Stomach (tissue), 9 donors: ENCODE measurements around the gene GAGE10. TPM values are rescaled to one million over a fixed set of nuclear protein-coding genes. Genes with fewer than 3 reads are reported as not detected.
A peak's percentile ranks its signal among the peaks of the same experiment; 100 is the strongest.

Source experiments
- DNase-seq, 2 donors: peaks; one replicate each; pipeline versions ENCODE4 v3.0.0 to v3.0.0-alpha.2; 2013 to 2019
- H3K27ac ChIP-seq, 5 donors: fragments of 200-600 bp in 4 of 5; sonication (generic) in 4 of 5; one replicate each; pipeline ENCODE4 v1.5.1; 2013 to 2019; ENCODE audit warnings: mild to moderate bottlenecking in 1 of 5, moderate library complexity in 1 of 5
- H3K27me3 ChIP-seq, 3 donors: fragments of 200-600 bp; sonication (generic); one replicate each; pipeline ENCODE4 v1.5.1; 2017 to 2019; ENCODE audit warnings: mixed run types in 1 of 3
- H3K36me3 ChIP-seq, 4 donors: fragments of 200-600 bp; sonication (generic); 1 replicate in 3 of 4; 2 replicates in 1 of 4; pipeline ENCODE4 v1.5.1; 2016 to 2019
- H3K4me1 ChIP-seq, 4 donors: fragments of 200-600 bp; sonication (generic); one replicate each; pipeline ENCODE4 v1.5.1; 2016 to 2019
- H3K4me3 ChIP-seq, 4 donors: fragments of 200-600 bp; sonication (generic) in 3 of 4; one replicate each; pipeline ENCODE4 v1.5.1; 2016 to 2019; ENCODE audit warnings: mild to moderate bottlenecking in 1 of 4
- H3K9me3 ChIP-seq, 4 donors: fragments of 200-600 bp; sonication (generic); one replicate each; pipeline ENCODE4 v1.5.1; 2016 to 2019
- CTCF ChIP-seq, 7 experiments: fragments of 450-650 bp in 4 of 7; fragments of 200-600 bp in 3 of 7; sonication (generic) in 3 of 7; IDR thresholded peaks; one replicate each; pipeline ENCODE4 v1.5.1; 2016 to 2019; ENCODE audit warnings: antibody characterized with exemption in 7 of 7, control low read depth in 2 of 7, mild to moderate bottlenecking in 1 of 7
- EP300 ChIP-seq: sonication (generic); formaldehyde crosslinking; IDR thresholded peaks from one replicate; pipeline ENCODE4 v1.6.1; 2017; ENCODE audit warnings: antibody characterized with exemption
- POLR2A ChIP-seq, 4 donors: fragments of 450-650 bp; IDR thresholded peaks; one replicate each; pipeline ENCODE4 v1.6.1; 2016; ENCODE audit warnings: antibody characterized with exemption in 4 of 4, control low read depth in 2 of 4, mild to moderate bottlenecking in 1 of 4, moderate library complexity in 1 of 4
- POLR2AphosphoS5 ChIP-seq, 3 donors: sonication (generic); formaldehyde crosslinking; IDR thresholded peaks; one replicate each; pipeline ENCODE4 v1.6.1; 2016; ENCODE audit warnings: antibody characterized with exemption in 3 of 3
- WGBS, 5 donors: extraction: QIAGEN DNeasy Blood & Tissue Kit in 3 of 5; methylation state at CpG; one replicate each; pipeline versions ENCODE4 v1.1.5 to v1.1.7; 2013 to 2018; 5-methylcytosine and 5-hydroxymethylcytosine counted together
- intact Hi-C: fragments of 100-400 bp; cut with DNase I; formaldehyde crosslinking; loops from one replicate; pipeline ENCODE4 v1.15.1; 2023; ENCODE audit warnings: low total_unique reads
- polyA plus RNA-seq, 3 donors: library from polyadenylated mRNA; stranded (reverse); fragments of 200-250 nt; gene quantifications; one replicate each; pipeline ENCODE4 v1.2.3, GENCODE V29; 2013
- total RNA-seq, 5 donors: library from RNA; depleted of rRNA; stranded (reverse); fragments of >200 nt; gene quantifications; one replicate each; pipeline versions ENCODE4 v1.1.0 to v1.2.3, GENCODE V29; 2014 to 2016
- donor health status: healthy with polysubstance abuse.
- donor health status: Bipolar disorder and iron deficiency.
- donor health status: healthy.

GAGE10 gene
- total and polyA plus RNA-seq, 8 donors: not detected

GRCh38 chrX:49278081-49278480 is 25.4 kb upstream of the GAGE10 start:
- H3K4me1 ChIP-seq: peaks cover 0 to 16% (median 8%) of the 10 kb centered on the region in 4 donors
- no peak for DNase-seq
- TF ChIP-seq POLR2A (IDR thresholded peaks at IDR 0.05) (no peak), POLR2AphosphoS5 (IDR thresholded peaks at IDR 0.05) (no peak), CTCF (IDR thresholded peaks at IDR 0.05) (no peak), EP300 (no peak)
- no peaks in the 10 kb centered on the region for H3K9me3 ChIP-seq
- no peak overlapping the region for H3K4me3 ChIP-seq
- H3K27me3 ChIP-seq: peaks cover 0 to 4% (median 0%) of the 10 kb centered on the region in 3 donors
- H3K27ac ChIP-seq: peak overlapping the region in 1 of 5 donors; percentile 32
- intact Hi-C loops: no loop called here
- 79 to 90% (median 88%) methylated on average over 3 of the region's 3 CpGs for whole genome bisulfite sequencing, 5 donors
- H3K36me3 ChIP-seq: no peaks in the 10 kb centered on the region

- WGBS, 5 donors: 18 to 43% (median 24%) methylated on average over 9 to 11 of the region's 11 CpGs
- Histone ChIP-seq H3K4me3 (no peak overlapping the region), H3K36me3 (peaks cover 0 to 12% (median 5%) of the 10 kb centered on the region in 4 donors), H3K4me1 (peaks cover 0 to 5% (median 0%) of the 10 kb centered on the region in 4 donors), H3K27me3 (peaks cover 0 to 8% (median 0%) of the 10 kb centered on the region in 3 donors), H3K27ac (no peak overlapping the region), H3K9me3 (no peaks in the 10 kb centered on the region)
- intact Hi-C loops: loop anchor here (10.0 kb wide), 1 partner anchor 482 kb away; no protein-coding TSS in a partner anchor
- TF ChIP-seq CTCF (IDR thresholded peaks at IDR 0.05): peak in 3 of 7 experiments; percentile 16 to 38 (median 36)
- no peak for TF ChIP-seq POLR2A (IDR thresholded peaks at IDR 0.05)
- peak; percentile 25 to 68 for DNase-seq
Measured at GRCh38 chrX:49282647-49283011, 20.8 kb upstream of the GAGE10 start.

GRCh38 chrX:49284212-49284611 is 19.2 kb upstream of the GAGE10 start:
- WGBS, 5 donors: 73 to 100% (median 82%) methylated on average over 2 to 3 of the region's 3 CpGs
- H3K27me3 ChIP-seq: peaks cover 0 to 8% (median 0%) of the 10 kb centered on the region in 3 donors
- H3K9me3 ChIP-seq: no peaks in the 10 kb centered on the region
- no peak for TF ChIP-seq EP300
- no peak for TF ChIP-seq POLR2A (IDR thresholded peaks at IDR 0.05)
- no peak for TF ChIP-seq POLR2AphosphoS5 (IDR thresholded peaks at IDR 0.05)
- no peak for TF ChIP-seq CTCF (IDR thresholded peaks at IDR 0.05)
- peaks cover 0 to 5% (median 0%) of the 10 kb centered on the region in 4 donors for H3K4me1 ChIP-seq
- H3K27ac ChIP-seq: no peak overlapping the region
- intact Hi-C loops: loop anchor here (10.0 kb wide), 1 partner anchor 481 kb away; no protein-coding TSS in a partner anchor
- no peak for DNase-seq
- H3K4me3 ChIP-seq: no peak overlapping the region
- peaks cover 0 to 12% (median 5%) of the 10 kb centered on the region in 4 donors for H3K36me3 ChIP-seq

GRCh38 chrX:49286136-49286535 is 17.3 kb upstream of the GAGE10 start:
- H3K9me3 ChIP-seq: no peaks in the 10 kb centered on the region
- WGBS, 5 donors: 85 to 96% (median 90%) methylated on average over 4 to 18 of the region's 18 CpGs
- no peak for TF ChIP-seq EP300
- no peak for TF ChIP-seq POLR2AphosphoS5 (IDR thresholded peaks at IDR 0.05)
- no peak for TF ChIP-seq CTCF (IDR thresholded peaks at IDR 0.05)
- TF ChIP-seq POLR2A (IDR thresholded peaks at IDR 0.05): no peak
- peaks cover 0 to 5% (median 0%) of the 10 kb centered on the region in 4 donors for H3K4me1 ChIP-seq
- H3K4me3 ChIP-seq: no peak overlapping the region
- no peak for DNase-seq
- peaks cover 0 to 16% (median 0%) of the 10 kb centered on the region in 3 donors for H3K27me3 ChIP-seq
- intact Hi-C loops: loop anchor here (10.0 kb wide), 1 partner anchor 479 kb away; no protein-coding TSS in a partner anchor
- no peak overlapping the region for H3K27ac ChIP-seq
- peaks cover 0 to 12% (median 5%) of the 10 kb centered on the region in 4 donors for H3K36me3 ChIP-seq
